Gastroesophageal sphincter (tissue), 4 donors: ENCODE measurements around the gene WDR6. TPM values are rescaled to one million over a fixed set of nuclear protein-coding genes. Genes with fewer than 3 reads are reported as not detected.
A peak's percentile ranks its signal among the peaks of the same experiment; 100 is the strongest.
"Not testable (repeated sequence)": the region's sequence is repeated elsewhere in the genome, so short reads cannot be mapped to it uniquely, and the experiment has no call there.

Experiments
- ATAC-seq: fragments of 150-250 bp; one replicate; pipeline ENCODE4 v1.9.1; 2016; ENCODE audit warnings: mild to moderate bottlenecking, moderate library complexity
- H3K27ac ChIP-seq, 4 donors: fragments of 200-600 bp; sonication (generic) in 3 of 4; 1 replicate in 3 of 4; 2 replicates in 1 of 4; pipeline ENCODE4 v1.5.1; 2016 to 2019
- H3K27me3 ChIP-seq: fragments of 200-600 bp; sonication (generic); one replicate; pipeline ENCODE4 v1.5.1; 2019
- H3K36me3 ChIP-seq, 2 donors: fragments of 200-600 bp; sonication (generic); one replicate each; pipeline ENCODE4 v1.5.1; 2019; ENCODE audit warnings: control low read depth in 1 of 2
- H3K4me1 ChIP-seq, 3 donors: fragments of 200-600 bp; sonication (generic); 1 replicate in 2 of 3; 2 replicates in 1 of 3; pipeline ENCODE4 v1.5.1; 2016 to 2019; ENCODE audit warnings: control low read depth in 2 of 3
- H3K4me3 ChIP-seq, 2 donors: fragments of 200-600 bp; sonication (generic); one replicate each; pipeline ENCODE4 v1.5.1; 2019; ENCODE audit warnings: mild to moderate bottlenecking in 1 of 2, moderate library complexity in 1 of 2
- H3K9me3 ChIP-seq, 3 donors: fragments of 200-600 bp; sonication (generic); one replicate each; pipeline ENCODE4 v1.5.1; 2017 to 2019; ENCODE audit warnings: control low read depth in 2 of 3
- CTCF ChIP-seq, 4 experiments: fragments of 200-600 bp in 2 of 4; fragments of 450-650 bp in 2 of 4; sonication (generic) in 1 of 4; IDR thresholded peaks; one replicate each; pipeline ENCODE4 v1.5.1; 2017 to 2019; ENCODE audit warnings: antibody characterized with exemption in 4 of 4, mild to moderate bottlenecking in 2 of 4, moderate library complexity in 2 of 4
- EP300 ChIP-seq: sonication (generic); formaldehyde crosslinking; IDR thresholded peaks from one replicate; pipeline ENCODE4 v1.6.1; 2017; ENCODE audit warnings: antibody characterized with exemption, mild to moderate bottlenecking
- POLR2A ChIP-seq, 2 donors: fragments of 450-650 bp; IDR thresholded peaks; one replicate each; pipeline ENCODE4 v1.6.1; 2017; ENCODE audit warnings: antibody characterized with exemption in 2 of 2, mild to moderate bottlenecking in 2 of 2, moderate library complexity in 1 of 2
- POLR2AphosphoS5 ChIP-seq: sonication (generic); formaldehyde crosslinking; IDR thresholded peaks from one replicate; pipeline ENCODE4 v1.6.1; 2017; ENCODE audit warnings: antibody characterized with exemption
- WGBS, 2 donors: methylation state at CpG; one replicate each; pipeline ENCODE4 v1.1.5; 2018; ENCODE audit warnings: low coverage in 1 of 2; 5-methylcytosine and 5-hydroxymethylcytosine counted together
- total RNA-seq, 4 donors: library from RNA; depleted of rRNA; stranded (reverse); fragments of >200 nt; gene quantifications; one replicate each; pipeline ENCODE4 v1.1.0, GENCODE V29; 2016

Gene WDR6
- total RNA-seq, 4 donors from 2014 or later: 61.5 to 110 (median 99.0) TPM

GRCh38 chr3:49006408-49007067 lies 653 bp upstream of the WDR6 start:
- peak; percentile 1 for ATAC-seq
- H3K9me3 ChIP-seq: no peaks in the 10 kb centered on the region
- H3K4me1 ChIP-seq: peaks cover 0 to 52% (median 9%) of the 10 kb centered on the region in 3 donors
- H3K4me3 ChIP-seq: peak overlapping the region; percentile 56 to 90
- no peaks in the 10 kb centered on the region for H3K27me3 ChIP-seq
- peaks cover 0 to 35% of the 10 kb centered on the region in 2 donors for H3K36me3 ChIP-seq
- H3K27ac ChIP-seq: peak overlapping the region; percentile 84 to 98 (median 91)
- 0% methylated on average over 2 of the region's 32 CpGs; no CpG with 5 or more reads in 1 of the 2 donors for WGBS, 2 donors
- TF ChIP-seq POLR2A (IDR thresholded peaks at IDR 0.05) (no peak), POLR2AphosphoS5 (peak; percentile 3)

- Histone ChIP-seq H3K4me1 (peaks cover 0 to 66% (median 9%) of the 10 kb centered on the region in 3 donors), H3K36me3 (peaks cover 0 to 36% of the 10 kb centered on the region in 2 donors), H3K9me3 (no peaks in the 10 kb centered on the region), H3K27ac (peak overlapping the region; percentile 84 to 98 (median 91)), H3K27me3 (no peaks in the 10 kb centered on the region), H3K4me3 (peak overlapping the region; percentile 56 to 90)
- ATAC-seq: peak; percentile 80
- 0 to 8% methylated on average over 2 to 5 of the region's 41 CpGs for WGBS, 2 donors
- TF ChIP-seq POLR2AphosphoS5 (no peak), CTCF (IDR thresholded peaks at IDR 0.05) (peak in 1 of 4 experiments; percentile 12), POLR2A (IDR thresholded peaks at IDR 0.05) (no peak), EP300 (no peak)
Observed at GRCh38 chr3:49007771-49008528, 759 bp downstream of the WDR6 start.

GRCh38 chr3:49008627-49009026 lies 1.4 kb downstream of the WDR6 start:
- H3K4me3 ChIP-seq: peak overlapping the region in 1 of 2 donors; percentile 90
- ATAC-seq, H3K9me3 ChIP-seq, H3K27me3 ChIP-seq: not testable (repeated sequence)
- H3K27ac ChIP-seq: peak overlapping the region in 3 of 4 donors; percentile 85 to 98 (median 97)
- 60 to 78% methylated on average over 2 to 4 of the region's 5 CpGs for WGBS, 2 donors
- H3K36me3 ChIP-seq: peaks cover 0 to 41% of the 10 kb centered on the region in 2 donors
- H3K4me1 ChIP-seq: peaks cover 0 to 72% (median 9%) of the 10 kb centered on the region in 3 donors

- no peak for TF ChIP-seq EP300
- TF ChIP-seq POLR2AphosphoS5: no peak
- no peak for TF ChIP-seq POLR2A (IDR thresholded peaks at IDR 0.05)
- TF ChIP-seq CTCF (IDR thresholded peaks at IDR 0.05): no peak
- Histone ChIP-seq H3K36me3 (peaks cover 0 to 44% of the 10 kb centered on the region in 2 donors), H3K27ac (no peak overlapping the region), H3K9me3 (no peaks in the 10 kb centered on the region), H3K27me3 (no peaks in the 10 kb centered on the region), H3K4me1 (peaks cover 0 to 72% (median 9%) of the 10 kb centered on the region in 3 donors), H3K4me3 (no peak overlapping the region)
- ATAC-seq: no peak
- 62 to 69% methylated on average over 3 of the region's 3 CpGs for WGBS, 2 donors
Observed at GRCh38 chr3:49009396-49009795, 2.2 kb downstream of the WDR6 start.

- no CpG with 5 or more reads among the region's 17 CpGs for WGBS, 2 donors
- ATAC-seq: no peak
- Histone ChIP-seq H3K4me1 (peaks cover 0 to 69% (median 13%) of the 10 kb centered on the region in 3 donors), H3K9me3 (no peaks in the 10 kb centered on the region), H3K27me3 (no peaks in the 10 kb centered on the region), H3K27ac (peak overlapping the region in 2 of 4 donors; percentile 20 to 46), H3K36me3 (peaks cover 0 to 67% of the 10 kb centered on the region in 2 donors), H3K4me3 (no peak overlapping the region)
- TF ChIP-seq POLR2AphosphoS5: no peak
- TF ChIP-seq CTCF (IDR thresholded peaks at IDR 0.05): no peak
- no peak for TF ChIP-seq POLR2A (IDR thresholded peaks at IDR 0.05)
Observed at GRCh38 chr3:49012441-49013017, 5.3 kb downstream of the WDR6 start.
